ENCODE data around the gene HYOU1. TPM values are rescaled to one million over a fixed set of nuclear protein-coding genes. Genes with fewer than 3 reads are reported as not detected.

Gene HYOU1
- total RNA-seq, 1 experiment from 2014 or later = 228 TPM

DNA sequence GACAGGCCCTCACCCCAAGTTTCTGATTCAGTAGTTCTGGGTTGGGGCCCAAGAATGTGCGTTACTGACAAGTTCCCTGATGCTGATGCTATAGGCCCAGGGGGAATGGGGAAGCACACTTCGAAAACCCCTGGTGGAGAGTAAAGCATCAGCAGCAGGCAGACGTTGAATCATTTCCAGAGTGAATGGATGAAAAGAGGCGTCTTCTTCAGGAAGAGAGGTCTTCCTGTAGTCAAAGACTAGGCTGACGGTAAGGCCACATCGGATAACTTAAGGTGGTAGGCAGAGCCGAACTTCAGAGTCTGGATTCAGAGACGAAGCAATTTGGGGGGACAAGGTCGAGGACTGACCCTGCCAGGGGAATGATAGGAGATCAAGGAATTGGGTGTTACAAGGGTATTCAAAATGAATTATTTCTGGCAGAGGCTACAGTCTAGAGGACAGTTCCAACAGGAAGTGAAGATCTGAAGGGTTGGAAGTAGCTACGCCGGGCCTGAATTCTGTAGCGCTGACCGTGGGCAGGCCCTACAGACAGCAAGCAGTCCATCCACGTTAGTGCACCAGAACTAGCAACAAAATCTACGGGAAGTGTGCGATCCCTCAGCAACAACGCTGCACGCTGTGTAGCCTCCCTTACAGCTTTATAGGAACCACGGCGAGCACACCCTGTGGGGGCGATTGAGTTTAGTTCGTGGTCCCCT, 59.9 kb downstream of the HYOU1 start:
- Mint-ChIP-seq H3K36me3 (ENCODE audit: insufficient read depth in 1 of 3, low read depth in 3 of 3) (peaks cover 34 to 70% (median 53%) of the 10 kb centered on the region in 3 experiments), H3K27me3 (ENCODE audit: low read depth) (no peaks in the 10 kb centered on the region), H3K4me1 (peaks cover 17 to 18% of the 10 kb centered on the region in 2 experiments), H3K27ac (peak overlapping the region; percentile 74 to 97 (median 83); a peak in 6 of 7 replicates), H3K4me3 (peak overlapping the region; percentile 95 to 99), H3K9me3 (peaks cover 9 to 11% of the 10 kb centered on the region in 2 experiments)
- no peak overlapping the region for H2BK5ac ChIP-seq (ENCODE audit: insufficient read length, low read length)
- no peak overlapping the region for H3K27ac ChIP-seq (ENCODE audit: insufficient read length, low read depth, low read length)
- no peak overlapping the region for H3T11ph ChIP-seq (ENCODE audit: low read length)
- H4K8ac ChIP-seq (replicated peaks; ENCODE audit: insufficient read length, low read depth, low read length) = no peak overlapping the region
- H3K23ac ChIP-seq (ENCODE audit: insufficient read length, low read depth, low read length) = no peak overlapping the region
- H2BK12ac ChIP-seq (ENCODE audit: insufficient read length, low read depth, low read length) = no peak overlapping the region
- no peak overlapping the region for H3K4ac ChIP-seq (ENCODE audit: low read depth, low read length)
- no peak overlapping the region for H2BK20ac ChIP-seq (ENCODE audit: low read depth, low read length, poor library complexity, severe bottlenecking)
- H3K9me3 ChIP-seq (ENCODE audit: control insufficient read depth, low read depth, low read length) = no peaks in the 10 kb centered on the region
- H3K4me1 ChIP-seq (ENCODE audit: insufficient read depth, low read length) = no peaks in the 10 kb centered on the region
- no peak overlapping the region for H2BK120ac ChIP-seq (ENCODE audit: low read depth, low read length, poor library complexity, severe bottlenecking)
- peaks cover 11% of the 10 kb centered on the region for H3K23me2 ChIP-seq (ENCODE audit: insufficient read length, low read depth, low read length, poor library complexity, severe bottlenecking)
- H3K79me1 ChIP-seq (ENCODE audit: insufficient read depth, low read depth, low read length, poor library complexity, severe bottlenecking) = no peaks in the 10 kb centered on the region
- peak overlapping the region; percentile 68 for H3K4me2 ChIP-seq (ENCODE audit: insufficient read depth, insufficient read length, low read length)
- WGBS (ENCODE audit: extremely low coverage, insufficient read length, low lambda C conversion rate) = no CpG with 5 or more reads among the region's 22 CpGs
- peak overlapping the region; percentile 41 for H3K9ac ChIP-seq (ENCODE audit: extremely low read depth, insufficient read length, low read length)
- H3K56ac ChIP-seq (ENCODE audit: insufficient read length, low read depth, low read length) = no peak overlapping the region
- H4K5ac ChIP-seq (ENCODE audit: insufficient read length, low read depth, low read length) = no peak overlapping the region
- no peaks in the 10 kb centered on the region; the same call in 1 of the 2 replicates for H3K79me2 ChIP-seq (ENCODE audit: insufficient read depth, low read length)
- peak; percentile 40 for DNase-seq
- H2AFZ ChIP-seq (ENCODE audit: low read length) = no peak overlapping the region
- H4K20me1 ChIP-seq (ENCODE audit: control insufficient read depth, insufficient read depth, insufficient read length) = no peaks in the 10 kb centered on the region
- H3K14ac ChIP-seq (ENCODE audit: insufficient read depth, low read length) = no peak overlapping the region
- H2AK5ac ChIP-seq (ENCODE audit: insufficient read length, low read length) = no peak overlapping the region
- H2BK15ac ChIP-seq (ENCODE audit: low read depth, low read length) = no peak overlapping the region
- no peaks in the 10 kb centered on the region for H3K27me3 ChIP-seq (ENCODE audit: insufficient read depth, low read length)
- no peak overlapping the region for H4K91ac ChIP-seq (ENCODE audit: insufficient read length, low read depth, low read length)
- peak; percentile 51; the same call in 2 of the 3 replicates for TF ChIP-seq CTCF (conservative IDR thresholded peaks at IDR 0.05)
- no peak overlapping the region for H3K18ac ChIP-seq (ENCODE audit: insufficient read length, low read depth, low read length)

Small RNA genes within 50 kb of the gene (microRNA-seq; reads per million reads assigned to microRNA genes)
- gene MIR3656 (ENCODE audit: borderline microRNAs expressed) = not detected

Other genes starting within 250 kb of the HYOU1 start
- gene CXCR5, start 173.3 kb downstream of the HYOU1 start, total RNA-seq (2021) = 0.07 and 0.11 TPM in 2 replicates
- gene BCL9L, start 131.3 kb downstream of the HYOU1 start, total RNA-seq (2021) = 74.9 and 78.4 TPM in 2 replicates
- 0.24 and 0.33 TPM in 2 replicates for gene UPK2, start 100.9 kb downstream of the HYOU1 start, total RNA-seq (2021)
- gene FOXR1, start 85.4 kb downstream of the HYOU1 start, total RNA-seq (2021) = not detected in 2 replicates
- gene CENATAC, start 59.1 kb downstream of the HYOU1 start, total RNA-seq (2021) = 51.2 and 55.2 TPM in 2 replicates
- gene RPS25, start 38.9 kb downstream of the HYOU1 start, total RNA-seq (2021) = 1,450 and 1,453 TPM in 2 replicates
- gene TRAPPC4, start 38.4 kb downstream of the HYOU1 start, total RNA-seq (2021) = 82.8 TPM in 2 replicates
- gene SLC37A4, start 26.3 kb downstream of the HYOU1 start, total RNA-seq (2021) = 41.0 and 42.0 TPM in 2 replicates
- 17.5 and 18.6 TPM in 2 replicates for gene VPS11, start 10.6 kb upstream of the HYOU1 start, total RNA-seq (2021)
- 57.2 and 57.7 TPM in 2 replicates for gene HMBS, start 27.7 kb upstream of the HYOU1 start, total RNA-seq (2021)
- gene DPAGT1, start 44.6 kb upstream of the HYOU1 start, total RNA-seq (2021) = 43.6 and 44.5 TPM in 2 replicates
- 5.5 and 5.6 TPM in 2 replicates for gene C2CD2L, start 50.1 kb upstream of the HYOU1 start, total RNA-seq (2021)
- 42.1 and 42.4 TPM in 2 replicates for gene HINFP, start 64.4 kb upstream of the HYOU1 start, total RNA-seq (2021)
- gene ABCG4, start 91.8 kb upstream of the HYOU1 start, total RNA-seq (2021) = 0.68 and 1.2 TPM in 2 replicates
- 17.2 and 18.2 TPM in 2 replicates for gene NLRX1, start 111.5 kb upstream of the HYOU1 start, total RNA-seq (2021)
- 0.39 TPM in 1 of 2 replicates, not detected in the other for gene NHERF4, start 128.3 kb upstream of the HYOU1 start, total RNA-seq (2021)
- gene CBL, start 149.1 kb upstream of the HYOU1 start, total RNA-seq (2021) = 52.1 and 56.4 TPM in 2 replicates

All from H9 (cell line).